Stimulated activated CD4-positive, alpha-beta T cell treated with anti-CD3 and anti-CD28 coated beads, Interleukin-1b, Interleukin-23, amount 100 ng/mL, for 4 hours (primary cell): ENCODE measurements around the gene BCOR.

Experiments used
- DNase-seq, 2 donors: peaks; one replicate each; pipeline ENCODE4 v3.0.0-alpha.2; 2020; ENCODE audit warnings: low read depth in 2 of 2

The BCOR gene

DNA sequence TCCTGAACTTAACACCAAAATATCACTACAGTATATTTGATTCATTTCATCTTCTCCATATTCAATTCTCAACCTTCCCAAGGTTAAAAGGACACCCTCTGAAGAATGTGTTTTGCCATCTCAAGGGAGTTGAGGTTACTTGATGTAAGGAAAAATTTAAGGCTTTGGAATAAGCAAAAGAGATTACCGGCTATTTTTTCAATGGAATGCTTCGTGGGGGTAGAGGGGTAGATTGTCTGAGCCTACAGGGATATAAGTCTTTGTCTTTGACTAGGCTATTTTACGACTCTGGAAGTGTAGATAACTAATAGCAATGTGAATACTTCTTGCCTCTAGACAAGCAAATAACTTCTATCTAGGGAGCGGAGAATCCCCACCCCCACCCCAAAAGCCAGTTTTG, 78.2 kb downstream of the BCOR start:
- no peak for DNase-seq

DNA sequence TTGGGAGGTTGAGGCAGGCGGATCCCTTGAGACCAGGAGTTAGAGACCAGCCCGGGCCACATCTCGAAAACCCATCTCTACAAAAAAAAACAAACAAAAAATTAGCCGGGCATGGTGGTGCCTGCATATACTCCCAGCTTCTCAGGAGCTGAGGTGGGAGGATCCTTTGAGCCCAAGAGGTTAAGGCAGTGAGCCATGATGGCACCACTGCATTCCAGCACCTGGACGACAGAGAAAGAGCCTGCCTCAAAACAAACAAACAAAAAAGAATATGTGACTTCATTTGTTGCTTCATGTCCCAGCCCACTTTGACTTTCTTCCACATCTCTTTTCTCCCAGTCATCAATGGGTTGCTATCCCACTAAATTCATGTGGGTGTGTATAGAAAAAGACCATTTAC, 79.7 kb downstream of the BCOR start:
- no peak for DNase-seq

DNA sequence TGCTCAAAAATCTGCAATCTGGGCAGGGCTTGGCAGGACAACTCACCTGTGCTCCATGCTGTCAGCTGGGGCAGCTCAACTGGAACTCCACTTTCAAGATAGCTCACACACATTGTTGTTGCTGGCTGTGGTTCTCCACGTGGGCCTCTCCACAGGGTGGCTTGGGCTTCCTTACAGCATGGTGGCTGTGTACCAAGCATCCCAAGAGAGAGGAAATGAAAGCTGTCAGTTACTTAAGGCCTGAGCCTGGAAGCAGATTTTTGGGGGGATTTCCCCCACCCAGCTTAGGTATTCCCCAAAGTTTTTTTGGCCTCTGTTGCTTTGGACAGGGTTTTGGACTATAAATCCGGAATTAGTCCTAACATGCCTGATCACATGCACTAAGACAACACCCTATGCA, 81.0 kb downstream of the BCOR start:
- no peak for DNase-seq

DNA sequence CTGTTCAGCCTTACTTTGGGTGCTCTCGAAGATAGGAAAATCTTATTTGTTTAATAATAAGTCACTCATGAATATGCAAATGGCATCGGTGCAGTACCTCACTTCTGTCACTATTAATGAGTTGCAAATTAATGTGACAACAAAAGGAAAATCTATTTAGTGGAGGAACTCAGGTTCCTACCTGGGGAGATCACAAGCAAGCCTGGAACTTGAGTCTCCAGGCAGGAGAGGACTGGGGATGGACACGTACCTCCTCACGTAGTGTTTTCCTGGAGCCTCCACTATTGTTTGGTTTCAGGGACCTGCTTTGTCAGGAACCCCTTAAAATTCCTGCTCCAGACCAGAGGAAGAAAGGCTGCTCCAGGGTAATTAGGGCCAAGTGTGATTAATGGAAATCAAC, 82.1 kb downstream of the BCOR start:
- no peak for DNase-seq

DNA sequence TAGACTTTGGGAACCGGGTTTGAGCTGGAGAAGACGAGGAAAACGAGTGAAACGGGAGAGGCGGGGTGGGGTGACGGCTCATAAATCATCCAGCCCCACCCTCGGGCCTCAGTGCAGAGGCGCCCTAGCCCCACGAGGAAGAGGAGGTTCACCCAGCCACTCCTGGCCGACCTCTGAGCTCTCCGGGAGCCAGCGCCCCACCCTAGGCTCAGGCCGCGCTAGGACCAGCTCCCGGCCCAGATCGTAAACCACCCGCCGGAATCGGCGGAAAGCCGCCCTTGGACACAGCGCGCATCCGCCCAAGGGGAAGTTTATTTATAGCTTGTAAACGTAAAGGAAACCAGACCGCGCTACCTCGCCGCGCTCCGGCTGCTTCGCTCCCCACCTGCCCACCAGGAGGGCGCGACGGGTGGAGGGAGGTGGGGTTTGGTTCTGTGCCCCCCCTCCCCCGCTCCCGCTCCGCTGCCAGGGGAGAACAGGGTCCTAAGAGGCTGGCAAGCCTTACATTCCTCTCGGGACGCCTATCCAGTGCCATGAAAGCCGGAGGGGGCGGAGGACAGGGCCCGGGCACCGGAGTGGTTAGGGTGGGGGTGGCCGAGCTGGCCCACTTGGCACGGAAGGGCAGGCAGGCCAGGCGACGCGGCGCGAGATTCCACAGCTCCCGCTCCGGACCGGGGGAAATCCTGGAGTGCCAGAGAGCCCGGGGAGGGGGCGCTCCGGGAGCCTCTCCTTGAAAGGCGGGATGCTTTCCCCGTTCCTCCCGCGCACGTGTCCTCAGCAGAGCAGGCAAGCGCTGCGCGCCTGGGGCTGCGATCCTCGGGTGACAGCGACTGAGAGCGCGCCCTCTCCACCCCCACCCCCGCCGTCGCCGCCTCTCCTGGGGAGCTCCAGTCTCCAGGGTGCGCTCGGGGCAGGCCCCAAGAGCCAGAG, 84.2 kb downstream of the BCOR start:
- no peak for DNase-seq

DNA sequence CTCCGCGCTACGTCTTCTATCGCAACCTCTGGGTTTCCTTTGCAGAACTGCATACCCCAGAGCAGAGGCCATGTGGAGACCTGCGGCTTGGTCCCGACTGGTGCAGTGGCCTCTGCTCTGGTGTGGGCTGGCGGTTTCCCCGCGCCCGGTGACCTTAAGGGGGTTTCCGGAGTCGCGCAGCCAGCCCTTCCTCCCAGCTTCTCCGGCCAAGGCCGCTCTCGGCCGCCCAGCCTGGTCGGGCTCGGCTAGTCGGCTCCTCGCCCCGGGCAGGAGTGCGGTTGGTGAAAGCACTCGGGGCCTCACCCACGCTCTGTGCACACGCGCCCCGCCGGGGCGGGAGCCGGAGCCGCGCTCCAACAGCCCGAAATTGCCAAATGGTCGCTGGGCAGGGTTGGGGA, 84.9 kb downstream of the BCOR start:
- no peak for DNase-seq

DNA sequence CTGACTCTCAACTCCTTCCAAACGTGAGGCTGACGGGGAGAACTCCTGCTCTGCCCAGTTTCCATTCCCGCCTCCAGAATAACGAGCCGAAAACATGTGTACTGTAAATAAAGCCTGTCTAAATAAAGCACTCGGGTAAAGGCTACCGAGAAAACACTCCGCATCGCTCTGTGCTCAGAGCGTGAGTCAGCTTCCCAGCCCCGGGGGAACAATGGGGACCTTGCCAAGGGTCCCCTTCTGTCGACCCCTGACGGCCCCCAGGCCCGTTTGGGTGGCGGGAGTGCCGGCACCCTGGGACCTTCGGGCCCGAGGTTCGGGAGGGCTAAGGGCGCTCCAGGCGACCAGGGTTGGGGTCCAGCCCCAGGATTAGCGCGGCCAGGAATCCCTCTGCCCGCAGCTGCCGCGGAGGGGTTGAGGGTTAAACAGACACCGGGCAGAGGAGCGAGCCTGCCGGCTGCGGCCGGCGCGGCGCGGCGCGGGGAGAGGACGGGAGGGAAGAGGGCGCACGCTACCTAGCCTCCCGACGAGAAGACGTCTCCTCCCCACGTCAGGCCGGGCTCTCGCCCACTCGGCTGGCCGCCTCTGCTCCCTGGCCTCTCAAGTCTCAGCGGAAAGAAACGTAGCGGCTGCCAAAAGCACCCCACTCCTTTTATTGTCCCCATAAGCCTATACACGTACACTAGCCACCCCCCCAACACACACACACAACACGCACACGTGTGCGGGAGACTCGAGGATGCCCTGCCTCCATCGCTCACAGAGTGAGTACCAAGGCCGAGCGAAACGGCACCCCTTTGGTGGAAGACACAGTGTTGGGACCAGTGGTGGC, 85.5 kb downstream of the BCOR start:
- no peak for DNase-seq

DNA sequence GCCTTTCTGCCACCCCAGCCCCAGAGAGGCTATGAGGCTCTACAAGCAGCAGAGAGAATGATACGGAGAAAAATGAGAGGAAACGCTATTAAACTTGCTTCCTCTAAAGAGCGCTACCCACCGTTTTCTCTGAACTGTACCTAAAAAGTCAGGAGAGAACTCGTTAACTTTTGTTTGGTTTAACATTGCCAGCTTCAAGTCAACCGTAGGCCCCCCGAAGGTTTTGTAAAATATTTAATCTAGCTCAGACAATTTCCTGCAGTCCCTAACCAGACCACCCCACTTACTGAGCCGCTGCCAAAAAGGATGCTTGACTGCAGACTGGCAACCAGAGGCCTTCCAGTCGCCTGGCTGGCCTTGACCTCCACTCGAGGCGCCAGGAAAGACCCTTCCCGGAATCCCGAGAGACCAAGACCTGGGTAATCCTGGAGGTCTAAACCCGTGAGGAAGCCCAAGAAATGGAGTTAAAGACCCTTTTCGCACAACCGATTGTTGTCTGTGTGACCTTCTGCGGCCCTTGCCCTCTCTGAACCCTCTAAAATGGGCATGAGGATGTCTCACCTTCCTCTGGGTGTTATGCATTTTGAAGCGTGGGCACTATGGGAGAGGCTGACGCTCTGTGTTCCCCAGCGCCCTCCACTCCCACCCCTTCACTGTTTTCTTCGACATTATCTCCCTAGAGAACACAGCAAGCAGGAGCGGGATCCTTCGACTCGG, 86.3 kb downstream of the BCOR start:
- DNase-seq: no peak

DNA sequence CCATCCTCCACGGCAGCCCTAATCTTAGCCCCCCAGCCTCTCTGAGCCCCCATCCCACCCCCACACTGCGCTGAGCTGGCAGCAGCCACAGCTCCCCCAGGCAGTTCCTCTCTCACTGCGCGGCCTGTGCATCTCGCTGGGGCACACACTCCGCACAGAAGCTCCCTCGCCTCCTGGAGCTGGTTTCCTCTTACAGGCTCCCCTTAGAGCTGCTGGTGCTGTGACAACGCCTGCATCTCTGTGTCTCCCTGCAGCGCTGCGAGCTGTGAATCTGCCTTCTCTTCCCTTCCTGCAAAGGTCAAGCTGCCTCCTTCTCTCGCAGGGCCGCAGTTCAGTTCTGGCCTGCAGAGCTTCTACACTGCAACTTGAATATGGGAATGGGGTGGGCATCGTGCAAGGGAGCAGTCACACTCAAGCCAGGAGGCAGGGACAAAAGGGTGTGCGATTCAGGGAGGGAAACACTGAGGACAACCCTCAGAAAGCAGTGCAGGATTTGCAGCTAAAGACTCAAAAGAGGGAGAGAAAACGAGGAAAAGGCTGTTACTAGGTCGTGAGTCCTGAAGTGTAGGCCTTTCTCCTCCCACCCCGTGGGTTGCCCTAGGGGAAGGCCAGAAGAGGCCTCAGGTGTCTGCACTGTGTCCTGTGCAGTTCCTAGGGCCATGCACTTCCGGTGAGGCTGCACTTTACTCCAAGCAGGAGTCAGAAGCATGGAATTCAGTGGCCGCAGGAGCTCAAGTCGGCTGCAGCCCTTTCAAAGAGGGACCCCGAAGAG, 87.0 kb downstream of the BCOR start:
- no peak for DNase-seq

DNA sequence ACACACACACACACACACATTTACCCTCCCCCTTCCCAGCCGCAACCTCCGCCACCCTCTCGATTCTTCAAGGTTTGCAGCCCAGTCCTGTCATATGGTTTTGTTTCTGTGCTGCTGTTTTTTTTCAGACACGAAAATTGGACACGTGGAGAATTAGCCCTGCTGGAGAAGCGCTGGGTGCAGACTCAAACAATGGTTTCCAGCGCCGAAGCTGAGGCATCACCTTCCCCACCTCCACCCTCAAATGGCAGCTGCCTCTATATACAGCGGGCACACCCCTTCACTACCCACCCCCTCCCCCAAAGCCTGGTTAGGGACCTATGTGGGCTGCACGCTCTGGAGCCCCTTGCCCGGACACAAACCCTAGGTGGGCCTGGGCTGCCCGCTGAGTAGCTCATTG, 87.9 kb downstream of the BCOR start:
- no peak for DNase-seq

DNA sequence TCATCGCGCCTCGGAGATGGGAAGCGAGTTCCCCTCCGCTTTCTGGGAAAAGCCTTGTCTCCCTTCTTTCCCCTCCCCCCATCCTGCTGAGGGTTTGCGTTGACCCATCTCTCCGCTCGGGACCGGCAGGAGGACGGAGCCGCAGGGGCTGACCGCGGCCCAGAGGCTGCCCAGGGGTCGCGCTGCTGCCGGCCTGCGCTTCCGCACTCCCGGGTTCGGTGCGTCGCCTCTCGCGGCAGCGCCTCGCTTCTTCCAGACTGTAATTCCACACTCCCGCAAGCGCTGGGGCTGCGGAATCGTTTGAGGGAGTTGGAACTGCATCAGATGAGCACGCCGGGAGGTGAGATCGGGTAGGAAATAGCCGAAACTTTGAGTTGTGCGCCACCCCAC, 88.3 kb downstream of the BCOR start:
- DNase-seq: no peak

DNA sequence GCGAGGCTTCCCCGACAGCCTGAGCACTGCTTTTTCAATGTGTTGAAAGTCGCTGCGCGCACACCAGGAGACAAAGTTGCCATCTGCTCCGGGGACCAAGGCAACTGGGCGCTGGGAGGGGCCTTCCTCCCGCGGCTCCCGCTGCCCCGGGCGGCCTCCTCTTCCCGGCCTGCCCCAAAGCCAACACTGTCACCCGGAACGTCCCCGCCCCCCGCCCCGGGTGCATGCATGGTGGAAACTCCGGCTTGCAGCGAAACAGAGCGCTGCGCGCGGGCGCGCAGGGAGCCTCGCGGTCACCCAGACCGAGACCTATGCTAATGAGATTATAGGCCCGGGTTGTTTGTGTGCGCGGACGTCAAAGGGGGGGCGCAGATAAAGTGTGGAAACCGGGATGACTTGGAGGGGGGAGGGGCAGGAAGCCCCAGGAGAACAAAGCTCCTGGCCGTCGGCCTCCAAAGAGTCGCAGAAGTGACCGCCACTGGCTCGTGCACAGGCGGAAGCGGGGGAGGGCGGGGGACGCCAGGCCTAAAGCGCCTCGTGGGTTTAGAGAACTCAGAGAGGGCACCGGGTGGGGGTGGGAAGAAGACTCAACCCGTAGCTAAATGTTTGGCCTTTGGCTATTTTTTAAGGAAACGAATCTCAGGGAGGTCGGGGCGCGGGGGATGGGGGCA, 88.8 kb downstream of the BCOR start:
- DNase-seq: peak in 1 of 2 donors; percentile 31

DNA sequence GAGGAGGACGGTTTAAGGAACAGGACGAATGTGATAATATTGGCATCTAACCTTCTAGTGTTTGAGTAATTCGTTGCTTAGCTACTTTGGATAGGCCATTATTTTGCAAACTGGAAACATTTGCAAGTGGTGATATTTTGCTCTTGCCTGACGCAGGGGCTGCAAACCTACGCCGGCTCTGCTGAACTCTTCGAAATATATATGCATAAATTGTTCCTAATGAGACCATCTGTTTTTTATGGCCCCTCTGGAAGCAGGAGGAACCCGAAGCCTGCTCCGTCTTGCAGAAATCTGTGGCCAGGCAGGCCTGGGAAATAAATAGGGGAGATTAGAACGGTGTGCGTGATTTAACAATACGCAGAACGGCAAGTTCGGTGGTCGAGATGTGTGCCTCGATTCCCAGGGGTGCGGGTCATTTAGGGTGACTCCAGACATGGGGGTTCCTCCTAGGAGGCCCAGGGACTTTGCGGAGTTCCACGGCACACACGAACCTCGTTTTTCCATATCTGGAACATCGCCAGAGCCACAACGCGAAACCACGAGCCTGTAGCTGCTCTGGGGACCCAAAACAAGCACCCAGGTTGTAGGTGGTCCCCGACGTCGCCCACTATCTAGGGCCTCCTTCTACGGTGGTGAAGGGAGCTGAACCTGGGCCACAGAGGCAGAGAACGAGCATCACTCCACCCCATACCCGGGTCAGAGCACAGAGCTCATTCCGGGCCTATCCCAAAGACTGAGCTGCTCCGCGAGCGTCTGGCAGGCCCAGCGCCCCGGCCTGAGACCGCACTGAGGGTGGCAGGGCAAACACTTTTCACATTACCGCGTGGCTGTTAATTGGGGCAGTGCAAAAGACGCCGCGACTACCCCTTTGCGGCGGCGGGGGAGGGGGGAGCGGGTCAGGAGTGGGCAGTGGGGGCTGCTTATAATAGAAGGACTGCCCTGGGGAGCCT, 89.7 kb downstream of the BCOR start:
- DNase-seq: no peak

DNA sequence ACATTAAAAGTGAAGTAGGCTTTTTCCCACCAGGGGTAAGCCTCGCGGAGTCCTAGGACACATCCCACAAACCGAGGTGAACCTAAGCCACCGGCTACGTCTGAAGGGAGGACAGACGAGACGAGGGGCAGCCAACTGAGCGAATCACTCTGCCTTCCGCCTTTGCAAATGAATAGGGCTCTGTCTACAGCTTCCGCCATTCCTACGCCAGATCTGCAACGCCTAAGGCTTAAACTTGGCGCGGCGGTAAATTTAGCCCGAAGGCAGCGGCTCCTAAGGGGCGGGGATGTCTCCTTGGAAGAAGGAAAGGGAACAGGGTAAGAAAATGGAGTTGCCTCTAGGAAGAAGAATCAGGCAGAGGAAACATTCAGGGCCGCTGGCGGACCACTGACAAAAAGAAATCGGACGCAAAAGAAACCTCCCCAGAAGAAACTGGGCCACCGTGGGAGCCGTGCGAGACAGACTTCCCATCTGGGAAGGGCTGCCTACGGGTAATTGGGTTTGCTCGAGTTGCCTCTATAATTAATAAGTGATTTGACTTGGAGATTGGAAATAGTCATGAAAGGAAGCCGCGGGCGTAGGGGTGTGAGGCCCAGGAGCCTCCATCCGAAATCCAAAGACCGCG, 90.5 kb downstream of the BCOR start:
- DNase-seq: no peak

DNA sequence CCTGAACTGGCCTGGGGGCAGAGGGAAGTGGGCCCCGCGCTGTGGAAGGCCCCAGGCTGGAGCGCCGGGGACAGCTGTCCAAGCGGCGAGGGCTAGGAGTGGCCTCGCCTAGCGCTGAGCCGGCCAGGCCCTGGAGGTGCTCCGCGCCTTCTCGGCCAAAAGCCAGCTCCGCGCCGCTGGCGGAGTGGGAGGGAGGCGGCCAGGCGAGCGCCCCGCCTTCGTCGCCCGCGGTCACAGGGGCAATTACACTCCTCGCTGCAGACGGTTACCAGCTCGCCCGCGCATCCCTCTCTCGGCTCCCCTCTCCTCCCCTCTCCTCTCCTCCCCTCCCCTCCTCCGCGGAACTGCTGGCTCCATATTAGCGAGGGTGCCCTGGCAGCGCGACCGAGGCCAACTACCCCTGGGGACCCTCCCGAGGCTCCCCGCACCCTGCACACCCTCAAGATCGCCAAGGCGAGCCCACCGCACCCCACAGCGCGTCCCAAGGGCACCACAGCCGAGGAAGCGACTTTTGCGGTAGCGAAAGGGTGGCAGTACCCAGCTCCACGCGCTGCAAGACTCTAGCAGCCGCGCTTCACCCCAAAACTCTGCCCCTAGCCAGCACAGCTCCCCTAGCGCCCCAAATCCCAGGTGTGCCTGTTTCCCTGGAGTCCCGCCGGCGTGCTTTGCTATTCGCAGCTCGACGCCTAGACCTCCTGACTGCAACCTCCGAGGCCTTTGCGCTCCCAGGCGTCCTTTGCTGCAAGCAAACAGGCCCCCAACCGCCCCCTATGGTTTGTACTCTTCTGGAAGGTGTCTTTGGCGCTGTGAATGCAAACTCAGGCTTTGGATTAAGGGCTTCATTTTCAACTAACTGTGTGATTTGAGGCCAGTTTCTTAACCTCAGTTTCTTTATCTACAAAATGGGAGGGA, 91.4 kb downstream of the BCOR start:
- peak in 1 of 2 donors; percentile 22 for DNase-seq

DNA sequence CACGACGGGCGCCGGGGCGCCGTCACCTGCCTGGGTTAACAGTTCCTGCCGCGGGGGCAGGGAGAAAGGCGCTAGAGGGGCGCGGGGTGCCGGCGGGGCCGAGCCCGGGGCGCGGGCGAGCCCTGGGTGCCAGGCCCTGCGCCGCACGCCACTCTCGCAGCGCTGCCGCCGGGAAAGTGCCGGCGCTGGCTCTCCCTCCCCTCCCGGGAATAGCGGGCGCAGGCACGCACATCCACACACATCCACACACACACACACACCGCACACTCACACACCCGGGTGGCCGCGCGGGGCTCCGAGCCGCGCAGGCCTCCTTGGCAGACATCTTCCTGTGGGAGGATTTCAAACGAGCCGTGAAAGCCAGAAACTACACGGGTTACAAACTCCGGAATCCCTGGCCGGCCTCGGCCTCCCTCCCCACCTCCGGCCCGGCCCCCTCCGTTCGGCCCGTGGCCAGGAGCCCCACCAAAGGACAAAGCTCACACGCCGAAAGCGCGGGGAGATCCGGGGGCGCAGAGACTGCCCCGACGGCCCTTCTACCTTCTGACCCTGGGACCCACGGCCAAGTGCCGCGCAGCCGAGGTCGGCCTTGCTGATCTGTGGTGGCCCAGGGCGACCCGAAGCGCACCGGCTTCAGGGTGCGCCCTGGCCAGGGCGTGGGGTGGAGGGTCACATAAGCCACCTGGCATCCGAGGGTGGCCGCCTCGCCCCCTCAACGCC, 92.3 kb downstream of the BCOR start:
- DNase-seq: no peak

DNA sequence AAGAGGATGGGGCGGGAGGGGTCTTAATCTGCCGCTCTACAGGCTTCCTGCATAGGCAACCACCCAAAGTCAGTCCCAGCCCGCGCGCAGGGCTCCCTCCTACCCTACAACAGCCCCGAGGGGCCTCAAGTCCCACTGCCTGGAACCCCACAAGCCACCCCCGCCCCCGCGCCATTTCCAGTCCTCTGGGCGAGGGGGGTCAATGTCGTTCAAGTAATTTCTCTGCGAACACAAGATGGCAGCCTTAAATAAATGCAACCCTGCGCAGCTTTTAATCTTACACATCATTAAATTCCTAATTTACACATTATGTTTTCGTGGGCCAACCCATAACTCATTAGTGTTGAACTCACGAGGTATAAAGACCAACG, 92.9 kb downstream of the BCOR start:
- no peak for DNase-seq

DNA sequence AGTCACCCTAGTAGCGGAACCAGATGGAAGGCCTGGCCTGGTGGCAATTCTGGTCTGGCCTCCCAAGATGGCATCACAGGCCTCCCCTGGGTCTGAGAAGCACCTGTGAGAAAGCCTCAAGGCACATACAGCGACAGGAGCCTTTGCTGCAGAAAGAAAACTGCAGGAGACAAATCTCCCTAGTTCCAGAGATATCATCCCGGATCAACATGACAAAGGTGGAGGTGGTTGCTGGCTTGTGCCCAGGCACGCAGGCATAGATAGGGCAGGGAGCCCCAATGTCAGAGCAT, 93.6 kb downstream of the BCOR start:
- DNase-seq: no peak
